ENCODE measurements around the gene PTTG1IP.

DNA sequence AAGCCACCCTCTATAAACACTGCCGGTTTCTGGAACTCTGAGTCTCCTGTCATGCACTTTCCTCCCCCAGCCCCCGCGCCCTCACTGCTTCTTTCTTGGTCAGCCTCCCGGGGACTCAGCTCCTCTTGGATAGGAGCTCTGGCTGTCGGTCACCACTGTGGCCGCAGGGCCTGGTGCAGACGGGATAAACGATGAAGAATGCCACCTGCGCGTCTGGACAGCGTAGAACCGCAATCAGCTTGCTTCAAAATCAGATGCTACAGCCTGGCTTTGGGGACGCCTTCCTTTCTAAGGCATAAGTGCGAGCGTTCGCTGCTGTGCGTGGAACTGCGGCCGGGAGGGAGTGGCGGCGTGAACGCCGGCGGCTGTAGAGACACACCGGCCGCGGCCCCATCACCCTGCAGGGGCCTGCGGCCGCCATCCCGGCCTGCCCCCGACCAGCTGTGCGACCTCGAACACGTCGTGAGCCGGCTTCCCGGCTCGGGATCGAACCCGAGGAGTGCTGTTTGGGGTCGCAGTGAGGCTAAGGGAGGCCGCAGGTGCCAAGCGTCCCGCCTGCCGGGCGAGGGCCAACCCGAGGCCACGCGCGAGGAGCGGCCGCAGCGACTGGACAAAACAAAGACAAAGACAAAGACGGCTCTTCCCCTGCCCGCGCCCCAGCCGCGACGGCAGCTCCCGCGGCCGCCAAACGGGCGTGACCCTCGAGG, 688 bp downstream of the PTTG1IP start:
- TF ChIP-seq ZNF274 (IDR thresholded peaks at IDR 0.05; ENCODE audit: low read depth, low read length): no peak
- no peak for TF ChIP-seq YY1 (IDR thresholded peaks at IDR 0.05; ENCODE audit: insufficient read depth, insufficient read length)
